DND-41 (cell line): Measurements from ENCODE around the gene EDAR.

Source experiments
- ATAC-seq: fragments of 200-7000 bp; cut with Tn5 transposase; 3 replicates; pipeline ENCODE4 v1.9.1; 2021; ENCODE audit warnings: low read depth; ENCODE audit not compliant: insufficient read depth
- DNase-seq: peaks from one replicate; pipeline ENCODE4 v3.0.0-alpha.2; 2020
- H2AFZ ChIP-seq: 2 replicates; pipeline ENCODE4 v1.6.0; 2012; ENCODE audit warnings: low read depth, low read length
- H3K27ac ChIP-seq: 2 replicates; pipeline ENCODE4 v1.5.1; 2012; ENCODE audit warnings: low read length, inconsistent platforms
- H3K27me3 ChIP-seq: fragments of 200-600 bp; sonication (generic); 2 replicates; pipeline ENCODE4 v1.6.0; 2012; ENCODE audit warnings: low read length, mild to moderate bottlenecking, inconsistent platforms; ENCODE audit not compliant: insufficient read depth, poor library complexity
- H3K36me3 ChIP-seq: 2 replicates; pipeline ENCODE4 v1.5.1; 2012; ENCODE audit warnings: low read length, inconsistent platforms; ENCODE audit not compliant: insufficient read depth
- H3K4me1 ChIP-seq: 2 replicates; pipeline ENCODE4 v1.5.1; 2012; ENCODE audit warnings: mild to moderate bottlenecking, low read length; ENCODE audit not compliant: insufficient read depth
- H3K4me2 ChIP-seq: 2 replicates; pipeline ENCODE4 v1.6.0; 2012; ENCODE audit warnings: mild to moderate bottlenecking, moderate library complexity, low read length, inconsistent platforms; ENCODE audit not compliant: insufficient read depth
- H3K4me3 ChIP-seq, 2 experiments: fragments of 200-600 bp in 1 of 2; shearing (Covaris generic) in 1 of 2; 2 replicates each; pipeline ENCODE4 v1.5.1; 2012 to 2016; ENCODE audit warnings: inconsistent platforms in 2 of 2, low read length in 2 of 2, mild to moderate bottlenecking in 2 of 2, low read depth in 1 of 2, moderate library complexity in 1 of 2
- H3K79me2 ChIP-seq: 2 replicates; pipeline ENCODE4 v1.6.0; 2012; ENCODE audit warnings: low read length, inconsistent platforms; ENCODE audit not compliant: insufficient read depth
- H3K9ac ChIP-seq: 2 replicates; pipeline ENCODE4 v1.6.0; 2012; ENCODE audit warnings: low read depth, mild to moderate bottlenecking, inconsistent platforms, low read length, moderate library complexity
- H3K9me3 ChIP-seq: 2 replicates; pipeline ENCODE4 v1.5.1; 2012; ENCODE audit warnings: low read length, moderate library complexity, mild to moderate bottlenecking, inconsistent platforms; ENCODE audit not compliant: insufficient read depth, severe bottlenecking
- H4K20me1 ChIP-seq: 2 replicates; pipeline ENCODE4 v1.6.0; 2012; ENCODE audit warnings: low read length; ENCODE audit not compliant: insufficient read depth
- EZH2 ChIP-seq: IDR thresholded peaks from 3 replicates; pipeline ENCODE4 v1.6.1; 2012; ENCODE audit warnings: borderline replicate concordance, low read depth, mild to moderate bottlenecking, moderate library complexity, low read length, inconsistent platforms; ENCODE audit not compliant: severe bottlenecking
- TF ChIP-seq, protein P1 (sequence below): IDR thresholded peaks from 2 replicates; pipeline ENCODE4 v1.5.1; 2012; ENCODE audit warnings: borderline replicate concordance, low read length, moderate library complexity, mild to moderate bottlenecking; ENCODE audit not compliant: poor library complexity, severe bottlenecking; ENCODE audit errors: extremely low read depth

The EDAR gene

DNA sequence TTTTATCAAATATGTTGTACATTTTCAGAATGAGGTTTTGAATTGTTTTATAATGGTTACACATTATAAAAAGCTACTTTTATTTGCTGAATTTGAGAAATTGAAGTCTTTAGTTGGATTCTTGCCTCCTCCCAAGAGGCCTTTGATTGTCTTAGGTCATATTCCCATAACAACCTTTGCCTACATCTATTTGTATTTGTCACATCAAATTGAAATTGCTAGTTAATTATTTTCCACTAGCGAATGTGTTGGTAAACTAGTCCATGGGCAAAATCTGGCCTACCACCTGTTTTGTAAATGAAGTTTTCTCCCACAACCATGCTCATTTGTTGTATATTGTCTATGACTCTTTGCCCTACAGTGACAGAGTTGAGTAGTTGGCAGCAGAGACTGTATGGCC is 142.0 kb downstream of the EDAR start:
- H3K9me3 ChIP-seq = no peaks in the 10 kb centered on the region
- no peak overlapping the region for H3K4me2 ChIP-seq
- H3K27me3 ChIP-seq = no peaks in the 10 kb centered on the region
- ATAC-seq (no peak), DNase-seq (no peak)
- H3K79me2 ChIP-seq = peaks cover 57% of the 10 kb centered on the region
- no peak overlapping the region for H3K27ac ChIP-seq
- H2AFZ ChIP-seq = no peak overlapping the region
- H4K20me1 ChIP-seq = peaks cover 12% of the 10 kb centered on the region; the same call in 1 of the 2 replicates
- no peak overlapping the region for H3K4me3 ChIP-seq
- no peaks in the 10 kb centered on the region for H3K4me1 ChIP-seq
- H3K36me3 ChIP-seq = peaks cover 87% of the 10 kb centered on the region
- no peak overlapping the region for H3K9ac ChIP-seq
- no peak for TF ChIP-seq EZH2

DNA sequence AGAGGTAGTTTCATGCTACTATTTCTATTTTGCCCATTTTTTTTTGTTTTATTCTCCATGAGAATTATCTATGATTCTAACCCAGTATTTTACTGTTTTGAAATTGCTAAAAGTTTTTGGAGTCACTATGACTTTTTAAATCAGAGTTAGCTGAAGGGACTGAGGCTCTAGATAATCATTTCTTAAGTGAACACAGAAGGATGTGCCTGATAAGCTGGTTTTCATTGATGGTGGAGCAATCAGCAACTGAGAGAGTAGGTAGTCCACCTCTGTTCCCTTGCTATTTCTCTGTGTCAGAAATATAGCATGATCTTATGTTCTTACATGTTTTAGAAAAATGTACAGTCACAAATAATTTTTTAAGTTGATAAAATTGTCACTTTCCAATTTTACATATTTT is 143.1 kb downstream of the EDAR start:
- Histone ChIP-seq H3K4me3 (no peak overlapping the region), H3K27ac (no peak overlapping the region), H3K27me3 (no peaks in the 10 kb centered on the region), H2AFZ (no peak overlapping the region), H3K4me2 (no peak overlapping the region), H3K9me3 (no peaks in the 10 kb centered on the region), H3K4me1 (no peaks in the 10 kb centered on the region), H3K9ac (no peak overlapping the region), H3K79me2 (peaks cover 68% of the 10 kb centered on the region), H3K36me3 (peaks cover 87% of the 10 kb centered on the region), H4K20me1 (peaks cover 12% of the 10 kb centered on the region; the same call in 1 of the 2 replicates)
- ATAC-seq (no peak), DNase-seq (no peak)
- no peak for TF ChIP-seq EZH2
- TF ChIP-seq, protein P1, sequence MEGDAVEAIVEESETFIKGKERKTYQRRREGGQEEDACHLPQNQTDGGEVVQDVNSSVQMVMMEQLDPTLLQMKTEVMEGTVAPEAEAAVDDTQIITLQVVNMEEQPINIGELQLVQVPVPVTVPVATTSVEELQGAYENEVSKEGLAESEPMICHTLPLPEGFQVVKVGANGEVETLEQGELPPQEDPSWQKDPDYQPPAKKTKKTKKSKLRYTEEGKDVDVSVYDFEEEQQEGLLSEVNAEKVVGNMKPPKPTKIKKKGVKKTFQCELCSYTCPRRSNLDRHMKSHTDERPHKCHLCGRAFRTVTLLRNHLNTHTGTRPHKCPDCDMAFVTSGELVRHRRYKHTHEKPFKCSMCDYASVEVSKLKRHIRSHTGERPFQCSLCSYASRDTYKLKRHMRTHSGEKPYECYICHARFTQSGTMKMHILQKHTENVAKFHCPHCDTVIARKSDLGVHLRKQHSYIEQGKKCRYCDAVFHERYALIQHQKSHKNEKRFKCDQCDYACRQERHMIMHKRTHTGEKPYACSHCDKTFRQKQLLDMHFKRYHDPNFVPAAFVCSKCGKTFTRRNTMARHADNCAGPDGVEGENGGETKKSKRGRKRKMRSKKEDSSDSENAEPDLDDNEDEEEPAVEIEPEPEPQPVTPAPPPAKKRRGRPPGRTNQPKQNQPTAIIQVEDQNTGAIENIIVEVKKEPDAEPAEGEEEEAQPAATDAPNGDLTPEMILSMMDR = no peak
